ENCODE results near the gene KIAA0513.

KIAA0513 gene

GRCh38 chr16:85088570-85089199 is 61.1 kb downstream of the KIAA0513 start:
- DNase-seq (ENCODE audit: low read depth in 2 of 2), result no peak

GRCh38 chr16:85089525-85089924 is 61.9 kb downstream of the KIAA0513 start:
- no peak for DNase-seq (ENCODE audit: low read depth in 2 of 2)

GRCh38 chr16:85090181-85090580 is 62.6 kb downstream of the KIAA0513 start:
- peak in 1 of 2 experiments; percentile 3 for DNase-seq (ENCODE audit: low read depth in 2 of 2)

GRCh38 chr16:85090873-85091521 is 63.4 kb downstream of the KIAA0513 start:
- DNase-seq (ENCODE audit: low read depth in 2 of 2), result peak in 1 of 2 experiments; percentile 9

- DNase-seq (ENCODE audit: low read depth in 2 of 2), result no peak
These were observed 63.9 kb downstream of the KIAA0513 start for GRCh38 chr16:85091522-85091910.

GRCh38 chr16:85092309-85092708 is 64.7 kb downstream of the KIAA0513 start:
- DNase-seq (ENCODE audit: low read depth in 2 of 2), result no peak

- DNase-seq (ENCODE audit: low read depth in 2 of 2), result no peak
These were observed 65.3 kb downstream of the KIAA0513 start for GRCh38 chr16:85092851-85093250.

GRCh38 chr16:85093705-85094104 is 66.1 kb downstream of the KIAA0513 start:
- DNase-seq (ENCODE audit: low read depth in 2 of 2), result no peak

- DNase-seq (ENCODE audit: low read depth in 2 of 2), result no peak
These were observed 66.7 kb downstream of the KIAA0513 start for GRCh38 chr16:85094176-85094805.

- DNase-seq (ENCODE audit: low read depth in 2 of 2), result no peak
These were observed 67.2 kb downstream of the KIAA0513 start for GRCh38 chr16:85094812-85095211.

GRCh38 chr16:85096921-85097320 is 69.3 kb downstream of the KIAA0513 start:
- no peak for DNase-seq (ENCODE audit: low read depth in 2 of 2)

GRCh38 chr16:85098565-85098964 is 71.0 kb downstream of the KIAA0513 start:
- no peak for DNase-seq (ENCODE audit: low read depth in 2 of 2)

GRCh38 chr16:85100265-85100664 is 72.7 kb downstream of the KIAA0513 start:
- no peak for DNase-seq (ENCODE audit: low read depth in 2 of 2)

GRCh38 chr16:85101956-85102630 is 74.5 kb downstream of the KIAA0513 start:
- no peak for DNase-seq (ENCODE audit: low read depth in 2 of 2)

- DNase-seq (ENCODE audit: low read depth in 2 of 2), result no peak
These were observed 75.8 kb downstream of the KIAA0513 start for GRCh38 chr16:85103114-85104079.

- DNase-seq (ENCODE audit: low read depth in 2 of 2), result no peak
These were observed 76.6 kb downstream of the KIAA0513 start for GRCh38 chr16:85104147-85104546.

GRCh38 chr16:85104821-85105391 is 77.3 kb downstream of the KIAA0513 start:
- no peak for DNase-seq (ENCODE audit: low read depth in 2 of 2)

GRCh38 chr16:85105475-85105874 is 77.9 kb downstream of the KIAA0513 start:
- DNase-seq (ENCODE audit: low read depth in 2 of 2), result no peak

- DNase-seq (ENCODE audit: low read depth in 2 of 2), result no peak
These were observed 79.5 kb downstream of the KIAA0513 start for GRCh38 chr16:85107083-85107482.

GRCh38 chr16:85107532-85107931 is 79.9 kb downstream of the KIAA0513 start:
- no peak for DNase-seq (ENCODE audit: low read depth in 2 of 2)

GRCh38 chr16:85110105-85110504 is 82.5 kb downstream of the KIAA0513 start:
- no peak for DNase-seq (ENCODE audit: low read depth in 2 of 2)

Data from fibroblast of skin of left biceps (primary cell).